Stimulated activated CD4-positive, alpha-beta T cell treated with anti-CD3 and anti-CD28 coated beads, Interleukin-15, amount 100 ng/mL, for 48 hours (primary cell): ENCODE data around the gene FOXRED1.
"Not testable (repeated sequence)": the region's sequence is repeated elsewhere in the genome, so short reads cannot be mapped to it uniquely, and the experiment has no call there.

Experiments used
- DNase-seq, 2 donors: peaks; one replicate each; pipeline ENCODE4 v3.0.0-alpha.2; 2020; ENCODE audit warnings: low read depth in 2 of 2

The FOXRED1 gene

DNA sequence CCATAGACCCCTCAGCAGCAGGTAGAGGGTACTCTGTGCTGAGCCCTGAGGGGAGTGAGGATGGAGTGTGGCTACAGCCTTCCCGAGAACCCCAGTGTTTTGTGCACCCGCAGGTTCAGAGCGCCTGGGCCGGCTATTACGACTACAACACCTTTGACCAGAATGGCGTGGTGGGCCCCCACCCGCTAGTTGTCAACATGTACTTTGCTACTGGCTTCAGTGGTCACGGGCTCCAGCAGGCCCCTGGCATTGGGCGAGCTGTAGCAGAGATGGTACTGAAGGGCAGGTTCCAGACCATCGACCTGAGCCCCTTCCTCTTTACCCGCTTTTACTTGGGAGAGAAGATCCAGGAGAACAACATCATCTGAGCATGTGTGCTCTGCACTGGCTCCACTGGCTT lies 8.4 kb downstream of the FOXRED1 start:
- no peak for DNase-seq

DNA sequence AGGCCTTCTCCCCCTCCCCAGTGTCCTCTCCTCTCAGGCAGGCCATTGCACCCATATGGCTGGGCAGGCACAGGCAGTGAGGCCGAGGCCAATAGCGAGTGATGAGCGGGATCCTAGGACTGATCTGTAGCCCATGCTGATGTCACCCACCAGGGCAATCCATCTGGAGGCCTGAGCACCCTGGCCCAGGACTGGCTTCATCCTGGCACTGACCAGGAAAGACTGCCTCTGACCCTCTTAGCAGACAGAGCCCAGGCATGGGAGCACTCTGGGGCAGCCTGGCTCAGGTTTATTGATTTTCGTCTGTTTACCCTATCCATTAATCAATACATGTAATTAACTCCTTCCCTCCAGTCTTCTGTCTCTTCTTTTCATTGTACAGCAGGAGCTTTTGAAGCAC lies 8.8 kb downstream of the FOXRED1 start:
- no peak for DNase-seq

DNA sequence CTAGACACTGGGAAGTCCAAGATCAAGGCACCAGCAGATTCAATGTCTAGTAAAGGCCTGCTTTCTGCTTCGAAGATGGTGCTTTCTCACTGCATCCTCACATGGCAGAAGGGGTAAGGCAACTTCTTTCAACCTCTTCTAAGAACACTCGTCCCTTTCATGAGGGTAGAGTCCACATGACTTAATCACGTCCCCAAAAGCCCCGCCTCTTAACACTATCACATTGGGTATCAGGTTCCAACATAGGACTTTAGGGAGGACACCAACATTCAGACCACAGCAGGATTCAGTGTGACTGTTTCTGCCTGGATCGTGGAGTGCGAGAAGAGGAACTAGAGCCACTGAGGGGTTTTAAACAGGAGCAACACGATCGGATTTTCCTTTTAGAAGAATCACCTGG lies 10.2 kb downstream of the FOXRED1 start:
- DNase-seq: no peak

DNA sequence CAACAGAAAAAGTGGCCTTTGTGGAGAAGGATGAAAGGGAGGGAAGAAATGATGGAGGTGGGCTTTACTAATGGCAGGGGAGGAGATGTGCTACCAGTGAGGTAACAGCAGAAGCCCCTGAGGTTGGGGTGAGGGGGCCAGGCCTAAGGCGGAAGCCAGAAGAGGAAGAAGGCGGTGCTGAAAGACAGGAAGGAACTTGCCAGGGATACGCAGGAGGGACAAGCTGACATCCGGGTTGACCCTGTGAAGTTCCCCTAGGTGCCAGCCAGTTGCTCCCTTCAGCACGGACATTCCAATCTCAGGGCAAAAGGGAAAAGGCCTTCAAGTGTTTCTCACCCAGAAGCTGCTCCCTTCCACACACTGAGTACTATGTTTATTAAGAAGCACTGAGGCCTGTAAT lies 11.6 kb downstream of the FOXRED1 start:
- DNase-seq: no peak

DNA sequence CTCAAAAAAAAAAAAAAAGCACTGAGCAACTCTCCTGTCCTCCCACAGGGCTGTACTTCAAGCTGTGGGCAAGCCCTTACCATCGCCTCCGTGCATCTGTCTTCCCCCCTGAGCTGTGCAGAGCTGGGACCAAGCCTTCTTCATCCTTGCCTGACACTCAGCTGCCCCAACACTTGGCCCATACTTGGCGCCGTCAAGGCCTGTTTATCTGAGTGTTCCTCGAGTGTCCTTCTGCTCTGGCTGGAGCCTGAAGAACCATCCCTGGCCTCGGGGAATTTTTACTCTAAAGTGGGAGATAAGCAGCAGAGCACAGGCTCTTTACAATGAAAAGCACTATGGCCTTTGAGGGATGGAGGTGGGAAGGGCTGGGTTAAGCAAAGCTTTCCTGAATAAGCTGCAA lies 12.3 kb downstream of the FOXRED1 start:
- no peak for DNase-seq

DNA sequence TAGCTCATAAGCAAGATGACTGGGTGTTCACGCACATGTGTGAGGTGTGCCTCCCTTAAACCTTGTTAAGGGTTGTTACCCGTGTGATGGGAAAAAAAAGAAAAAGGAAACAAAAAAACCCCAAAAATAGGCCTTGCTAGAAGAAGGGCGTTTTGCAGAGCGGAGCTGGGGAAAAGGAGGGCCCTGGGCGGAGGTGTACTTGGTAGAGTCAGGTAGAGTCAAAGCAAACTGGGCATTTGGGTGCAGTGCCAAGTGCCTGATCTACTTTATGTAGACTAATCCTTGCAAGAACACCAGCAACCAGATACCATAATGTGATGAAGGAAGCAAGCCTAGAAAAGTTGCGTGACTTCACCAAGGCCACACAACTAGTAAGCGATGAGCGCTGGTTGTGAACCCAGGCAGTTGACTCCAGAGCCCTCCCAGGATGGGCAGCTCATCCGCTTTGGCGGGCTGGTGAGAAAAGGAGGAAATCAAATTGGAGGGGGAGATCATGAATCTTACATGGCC lies 12.8 kb downstream of the FOXRED1 start:
- no peak for DNase-seq

DNA sequence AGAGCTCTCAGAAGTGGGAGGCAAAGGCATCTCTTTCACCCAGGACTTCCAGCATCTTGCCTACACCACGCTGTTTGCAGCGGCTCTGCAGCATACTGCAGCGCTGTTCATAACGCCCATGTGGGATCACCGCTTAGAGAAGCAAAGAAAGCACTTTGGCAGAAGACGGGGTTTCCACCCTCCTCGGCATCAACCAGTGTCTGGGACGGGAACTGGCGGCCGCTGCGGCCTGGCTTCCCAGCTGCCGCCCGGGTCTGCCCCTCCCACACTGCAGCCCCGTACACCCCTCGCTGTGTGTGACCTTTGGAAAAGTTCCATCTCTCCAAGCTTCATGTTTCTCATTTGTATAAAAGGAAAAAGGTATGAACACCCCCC lies 13.4 kb downstream of the FOXRED1 start:
- DNase-seq: no peak

DNA sequence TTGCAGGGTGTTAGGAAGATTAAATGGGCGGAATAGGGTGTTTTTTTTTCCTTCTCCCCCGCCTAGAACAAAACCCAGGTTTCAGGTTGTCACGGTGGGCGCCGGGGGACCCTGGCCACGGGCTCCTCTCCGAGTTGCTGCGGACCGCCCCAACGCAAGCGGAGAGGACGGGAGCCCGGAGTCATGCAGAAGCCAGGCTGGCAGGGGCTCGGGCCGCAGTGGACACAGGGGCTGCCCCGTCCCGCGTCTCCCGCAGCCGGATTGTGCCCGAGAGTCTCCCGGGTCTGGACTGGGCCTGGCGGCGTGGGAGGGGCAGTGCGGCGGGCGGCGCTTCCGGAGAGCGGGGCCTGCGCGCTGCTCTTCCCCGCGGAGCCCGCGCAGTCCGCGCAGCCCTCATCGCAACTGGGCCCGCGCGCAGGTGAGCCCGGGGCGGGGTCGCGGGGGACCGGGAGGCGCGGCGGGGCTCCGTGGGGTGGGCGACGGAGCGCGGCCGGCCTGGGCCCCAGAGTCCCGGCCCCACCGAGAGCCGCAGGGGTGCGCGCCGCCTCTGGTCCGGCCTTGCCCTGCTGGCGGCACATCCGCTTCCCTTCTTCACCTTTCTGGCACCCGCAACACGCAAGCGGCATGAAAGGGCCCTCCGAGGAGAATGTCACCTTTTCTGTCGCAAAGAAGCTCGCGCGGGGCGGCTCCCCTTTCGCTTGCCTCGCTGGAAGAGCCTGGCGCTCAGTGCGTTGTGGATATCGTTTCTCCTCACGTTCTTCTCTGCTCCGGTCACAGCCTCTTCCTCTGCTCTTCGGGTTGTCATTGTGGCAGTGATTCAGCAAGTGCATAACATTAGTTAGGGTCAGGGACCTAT lies 14.0 kb downstream of the FOXRED1 start, which contains the start of gene TIRAP:
Gene TIRAP, plus strand, starts transcription at position 358 of the 856 bp plus-strand sequence. CDS start 7,802 bp downstream, outside the sequence.
- DNase-seq: no peak

DNA sequence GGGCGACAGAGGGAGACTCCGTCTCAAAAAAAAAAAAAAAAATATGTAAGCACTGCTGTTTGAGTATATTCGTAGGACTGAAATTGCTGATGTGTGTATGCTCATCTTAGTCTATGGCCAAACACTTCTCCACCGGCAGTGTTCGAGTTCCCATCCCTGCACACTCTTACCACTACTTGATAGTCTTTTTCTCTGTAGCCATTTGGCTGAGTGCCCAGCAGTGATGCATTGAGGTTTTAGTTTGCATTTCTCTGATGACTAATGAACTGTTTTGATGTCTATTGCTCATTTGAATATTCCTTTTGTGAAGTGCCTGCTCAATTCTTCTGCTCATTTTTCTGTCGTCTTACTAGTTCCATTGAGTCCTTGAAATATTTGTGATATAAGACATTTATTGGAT lies 15.9 kb downstream of the FOXRED1 start:
- peak; percentile 81 to 87 for DNase-seq

DNA sequence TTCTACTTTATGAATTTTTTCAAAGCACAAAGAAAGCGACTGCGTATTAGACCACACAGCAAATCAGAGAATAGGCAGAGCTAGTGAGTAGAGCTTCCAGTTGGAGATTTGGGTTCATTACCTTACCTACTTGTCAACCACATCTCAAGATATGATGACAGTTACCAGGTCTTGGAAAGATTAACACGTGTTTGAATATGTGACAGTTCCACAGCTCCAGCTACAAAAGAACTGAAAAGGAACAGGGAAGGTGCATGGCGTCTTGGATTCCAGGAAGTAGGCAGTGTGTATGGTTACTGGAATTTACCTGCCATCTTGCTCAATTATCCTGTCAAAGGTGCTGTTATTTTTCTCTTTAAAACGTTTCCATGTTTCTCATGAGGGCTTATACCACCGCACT lies 19.3 kb downstream of the FOXRED1 start:
- DNase-seq: no peak

DNA sequence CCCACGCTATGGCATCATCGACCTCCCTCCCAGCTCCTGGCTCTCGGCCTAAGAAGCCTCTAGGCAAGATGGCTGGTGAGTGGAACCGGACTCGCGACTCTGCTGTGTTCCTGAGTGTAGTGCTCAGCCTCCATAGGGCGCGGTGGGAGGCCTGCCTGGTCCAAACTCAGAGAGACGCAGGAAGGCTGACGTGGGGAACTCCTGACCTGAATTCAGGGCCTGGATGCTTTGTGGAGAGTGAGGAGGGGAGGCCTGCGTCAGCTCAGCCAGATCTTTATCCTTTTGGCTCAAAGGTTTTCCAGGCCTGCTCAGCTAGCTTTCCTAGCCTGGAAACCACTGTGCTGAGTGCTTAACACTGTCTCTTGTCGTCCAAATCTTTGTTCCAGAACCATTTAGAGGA lies 21.9 kb downstream of the FOXRED1 start:
- DNase-seq: no peak

DNA sequence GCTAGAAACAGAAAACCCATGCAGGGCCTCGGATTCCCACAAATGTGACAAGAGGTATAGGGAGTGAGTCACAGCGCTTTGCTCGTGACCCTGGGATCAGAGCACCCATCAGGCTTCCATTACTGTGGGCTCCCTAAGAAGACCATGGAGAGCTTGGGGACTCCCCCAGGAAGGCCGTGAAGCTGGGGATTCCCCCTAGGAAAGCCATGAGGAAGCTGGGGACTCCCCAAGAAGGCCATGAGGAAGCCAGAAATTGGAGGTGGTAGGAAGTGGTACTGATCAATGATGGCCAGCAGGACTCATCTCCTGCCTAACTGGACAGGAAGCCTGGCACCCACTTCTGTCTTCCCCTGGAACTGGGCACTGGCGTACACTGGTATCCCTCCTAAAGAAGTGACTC lies 24.8 kb downstream of the FOXRED1 start:
- DNase-seq: no peak

DNA sequence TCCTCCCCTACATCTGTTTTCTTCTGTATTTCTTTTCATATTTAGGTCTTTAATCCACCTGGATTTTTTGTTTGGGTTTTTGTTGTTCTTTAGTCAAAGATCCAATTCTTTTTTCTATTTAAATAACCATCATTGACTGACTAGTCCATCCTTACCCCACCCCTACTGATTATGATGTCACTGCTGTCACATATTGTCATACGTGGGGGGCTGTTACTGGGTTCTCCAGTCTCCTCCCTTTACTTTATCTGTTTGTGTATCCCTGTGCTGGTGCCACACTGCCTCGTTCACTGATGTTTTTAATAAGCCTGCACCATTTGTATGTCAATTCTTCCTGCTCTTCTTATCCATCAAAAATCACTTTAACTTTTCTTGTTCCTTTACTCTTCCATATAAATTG lies 28.1 kb downstream of the FOXRED1 start:
- no peak for DNase-seq

DNA sequence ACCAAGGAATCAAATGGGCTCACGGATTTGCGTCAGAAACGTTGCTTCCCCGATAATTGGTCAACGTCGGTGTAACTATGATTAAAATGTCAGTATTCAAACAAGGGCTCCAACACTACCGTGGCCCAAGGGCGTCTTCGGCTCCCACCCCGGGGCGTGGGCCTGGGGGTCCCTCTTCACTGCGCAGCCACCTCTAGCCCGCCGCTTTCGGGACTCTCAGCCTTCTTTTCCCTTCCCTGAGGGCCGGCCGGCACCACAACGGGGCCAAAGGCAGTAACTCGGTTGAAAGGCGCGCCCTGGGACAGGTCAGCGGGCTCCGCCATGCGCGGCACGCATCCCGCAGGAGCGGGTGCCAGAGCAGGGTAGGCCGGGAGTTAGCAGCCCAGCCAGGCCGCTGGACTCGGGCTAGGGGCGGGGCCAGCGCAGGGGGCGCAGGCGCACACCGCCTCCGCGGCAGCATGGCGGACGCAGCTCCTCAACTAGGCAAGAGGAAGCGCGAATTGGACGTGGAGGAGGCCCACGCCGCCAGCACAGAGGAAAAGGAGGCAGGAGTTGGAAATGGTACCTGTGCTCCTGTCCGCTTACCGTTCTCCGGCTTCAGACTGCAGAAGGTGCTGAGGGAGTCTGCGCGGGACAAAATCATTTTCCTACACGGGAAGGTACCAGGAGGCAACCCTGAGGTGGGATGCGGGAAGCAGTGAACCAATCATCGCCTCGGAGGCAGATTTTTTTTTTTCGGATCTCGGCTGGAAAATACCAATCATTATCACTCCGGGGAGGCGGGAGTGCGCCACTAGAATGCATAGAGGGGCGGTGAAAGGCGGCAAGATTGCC lies 34.9 kb downstream of the FOXRED1 start, which contains the start of gene DCPS:
Gene DCPS, plus strand, starts transcription at position 438 of the 834 bp plus-strand sequence. Its CDS starts 21 bp downstream, at position 459.
- peak; percentile 73 to 82 for DNase-seq

DNA sequence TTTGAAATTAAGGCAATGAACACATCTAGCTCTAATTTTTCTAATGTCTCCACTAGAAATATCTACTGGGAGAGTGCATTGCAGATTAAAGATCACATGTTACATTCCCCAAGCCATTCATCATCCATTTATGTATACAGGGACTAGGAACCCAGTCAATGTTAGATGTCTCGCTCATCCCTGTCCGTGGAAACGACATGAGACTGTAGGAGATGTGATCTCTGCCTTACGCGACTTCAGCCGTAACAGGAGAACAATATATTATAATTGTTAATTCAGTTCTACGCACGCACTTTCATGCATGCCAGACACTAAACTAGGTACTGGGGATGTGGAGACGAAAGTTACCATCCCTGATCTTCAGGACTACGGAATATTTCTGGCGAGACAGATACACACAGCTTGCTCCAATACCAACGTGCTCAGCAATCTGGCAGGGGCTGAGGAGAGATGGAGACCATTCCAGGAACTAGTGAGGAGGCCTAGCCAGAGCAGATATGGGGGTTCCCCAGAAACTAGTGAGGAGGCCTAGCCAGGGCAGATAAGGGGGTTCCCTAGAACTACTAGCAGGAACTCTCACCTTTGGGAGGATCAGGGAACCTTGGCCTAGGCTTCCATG lies 35.6 kb downstream of the FOXRED1 start:
- no peak for DNase-seq

DNA sequence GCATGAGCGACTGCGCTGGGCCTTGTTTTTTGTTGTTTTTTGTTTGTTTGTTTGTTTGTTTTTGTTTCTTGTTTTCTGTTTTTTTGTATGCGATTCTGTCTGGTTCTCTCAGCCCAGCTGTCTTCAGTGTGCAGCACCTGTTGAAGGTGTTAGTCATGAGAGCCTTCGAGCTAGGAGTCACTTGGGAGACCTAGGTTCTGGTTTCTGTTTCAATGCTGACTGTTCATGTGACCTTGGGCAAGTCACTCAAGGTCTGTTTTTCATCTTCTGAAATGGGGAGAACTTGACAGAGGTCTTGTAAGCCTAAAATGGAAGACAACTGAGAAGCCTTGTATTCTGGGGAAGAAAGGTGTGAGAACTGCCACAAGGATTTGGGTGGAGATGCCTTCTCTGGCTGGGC lies 36.7 kb downstream of the FOXRED1 start:
- no peak for DNase-seq

DNA sequence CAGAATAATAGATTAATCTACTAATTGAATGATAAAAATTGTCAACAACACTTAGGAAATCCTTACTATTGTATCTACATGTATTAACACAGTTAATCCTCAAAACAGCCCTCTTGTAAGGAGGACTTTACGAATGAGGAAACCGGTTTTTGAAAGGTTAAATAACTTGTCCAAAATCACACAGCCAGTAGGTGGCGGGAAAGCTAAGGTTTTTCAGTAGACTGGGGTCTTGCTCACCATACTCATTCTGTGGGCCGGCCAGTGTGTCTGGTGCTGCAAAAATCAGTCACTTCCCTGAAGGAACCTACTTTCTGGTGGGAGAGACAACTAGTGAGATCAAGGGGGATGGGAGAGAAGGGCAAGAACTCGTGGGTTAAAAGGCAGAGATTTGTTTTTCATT lies 38.8 kb downstream of the FOXRED1 start:
- DNase-seq: no peak

DNA sequence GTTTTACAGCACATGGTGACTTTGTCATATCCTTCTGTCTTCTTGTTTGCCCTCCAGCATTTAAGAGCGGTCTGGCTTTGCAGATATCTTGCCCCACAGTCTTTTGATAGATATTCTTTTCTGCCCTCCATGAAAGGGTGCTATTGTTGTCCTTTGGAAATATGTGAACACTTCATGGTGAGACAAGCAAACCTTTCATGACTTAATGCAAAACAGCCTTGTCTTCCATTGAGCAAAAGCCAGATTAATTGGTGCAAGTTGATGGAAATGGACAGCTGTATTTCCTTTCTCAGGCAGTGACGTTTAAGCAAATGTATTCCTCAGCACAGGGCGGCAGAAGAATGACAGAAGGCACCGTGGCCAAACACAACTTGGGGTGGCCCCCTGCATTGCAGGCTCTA lies 39.3 kb downstream of the FOXRED1 start:
- DNase-seq: no peak

DNA sequence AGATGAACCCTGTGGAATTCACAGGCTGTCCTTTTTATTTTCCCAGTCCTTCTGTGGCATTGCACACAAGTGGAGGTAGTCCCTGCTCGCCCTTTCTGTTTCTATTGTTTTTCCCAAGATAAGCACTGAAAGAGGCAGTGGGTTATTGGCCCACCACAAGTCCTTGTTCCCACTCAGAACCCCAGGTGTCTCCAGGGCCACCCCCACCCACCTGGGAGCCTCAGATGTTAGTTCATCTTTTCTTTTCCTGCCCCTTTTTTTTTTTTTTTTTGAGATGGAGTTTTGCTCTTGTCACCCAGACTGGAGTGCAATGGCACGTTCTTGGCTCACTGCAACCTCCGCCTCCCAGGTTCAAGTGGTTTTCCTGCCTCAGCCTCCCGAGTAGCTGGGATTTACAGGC lies 39.8 kb downstream of the FOXRED1 start:
- DNase-seq: not testable (repeated sequence)

DNA sequence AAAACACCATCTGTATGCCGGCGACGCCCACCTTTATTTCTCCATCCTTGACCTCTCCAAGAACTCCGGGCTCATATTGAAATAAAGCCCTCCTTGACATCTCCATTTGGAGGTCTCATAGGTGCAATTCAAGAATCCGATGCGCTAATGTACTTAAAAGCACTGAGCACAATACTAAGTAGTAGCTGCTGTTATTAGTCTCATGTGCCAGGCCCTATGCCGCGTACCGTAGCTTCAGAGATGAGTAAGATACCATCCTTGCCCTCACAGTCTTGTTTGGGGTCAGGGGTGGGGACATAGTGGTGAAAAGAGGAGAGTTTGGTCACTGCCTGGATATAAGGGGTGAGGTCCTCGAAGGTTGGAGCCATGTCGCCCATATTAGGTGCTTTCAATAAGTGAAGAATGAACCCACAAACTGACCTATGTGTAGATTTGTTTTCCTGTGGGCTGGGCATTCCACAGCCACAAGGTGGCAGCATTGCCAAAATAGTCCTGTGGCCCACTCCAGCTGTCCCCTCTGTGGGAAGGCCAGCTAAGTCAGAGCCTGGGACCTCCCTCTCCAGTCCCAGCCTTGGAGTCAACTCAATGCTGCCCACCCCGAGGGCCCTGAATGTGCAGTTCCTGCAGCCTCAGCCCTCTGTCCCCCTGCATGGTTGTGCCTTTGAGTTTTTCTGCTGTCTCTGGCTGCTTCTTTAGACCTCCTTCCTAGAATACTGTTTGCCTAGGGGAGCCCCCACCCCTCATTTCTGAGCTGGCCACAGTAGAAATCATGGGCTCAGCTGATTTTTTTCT lies 41.4 kb downstream of the FOXRED1 start:
- DNase-seq: no peak

DNA sequence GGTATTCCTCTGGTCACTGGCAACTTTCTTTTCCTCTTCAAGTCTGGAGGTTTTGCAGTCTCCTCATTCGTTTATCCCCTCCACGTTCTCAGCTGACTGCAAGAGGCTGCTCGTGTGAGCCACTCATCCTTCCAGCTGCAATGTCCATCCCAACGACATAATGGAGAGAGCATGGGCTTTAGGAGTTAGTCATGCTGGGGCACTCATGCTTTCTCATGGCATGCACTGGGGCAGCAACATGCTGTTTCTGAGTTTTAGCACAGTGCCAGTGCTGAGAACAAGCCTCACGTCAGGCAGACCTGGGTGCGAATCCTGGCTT lies 42.0 kb downstream of the FOXRED1 start:
- no peak for DNase-seq
